HG03439 (cell line): ENCODE results near the gene RIPOR1.
A peak's percentile ranks its signal among the peaks of the same experiment; 100 is the strongest.
"Not testable (repeated sequence)": the region's sequence is repeated elsewhere in the genome, so short reads cannot be mapped to it uniquely, and the experiment has no call there.

ENCODE experiments used
- ATAC-seq: cut with Tn5 transposase; IDR thresholded peaks from one replicate; pipeline ENCODE4 v1.9.1; 2021; ENCODE audit warnings: mild to moderate bottlenecking, moderate library complexity; ENCODE audit not compliant: unreplicated experiment

Gene RIPOR1

GRCh38 chr16:67514382-67514828 lies 14.2 kb upstream of the RIPOR1 start:
- ATAC-seq, result no peak

GRCh38 chr16:67516296-67517154 lies 12.1 kb upstream of the RIPOR1 start:
- no peak for ATAC-seq

- no peak for ATAC-seq
Measured at GRCh38 chr16:67517155-67517445, 11.5 kb upstream of the RIPOR1 start.

- ATAC-seq, result no peak
Measured at GRCh38 chr16:67517661-67518423, 10.8 kb upstream of the RIPOR1 start.

- ATAC-seq, result no peak
Measured at GRCh38 chr16:67518676-67519075, 10.0 kb upstream of the RIPOR1 start.

GRCh38 chr16:67519242-67519641 lies 9.4 kb upstream of the RIPOR1 start:
- no peak for ATAC-seq

- peak; percentile 71 for ATAC-seq
Measured at GRCh38 chr16:67521095-67521804, 7.4 kb upstream of the RIPOR1 start.

- ATAC-seq, result no peak
Measured at GRCh38 chr16:67525176-67525860, 3.3 kb upstream of the RIPOR1 start.

GRCh38 chr16:67526149-67526791 lies 2.4 kb upstream of the RIPOR1 start:
- no peak for ATAC-seq

GRCh38 chr16:67528870-67529581 lies 397 bp downstream of the RIPOR1 start:
- ATAC-seq, result no peak

- no peak for ATAC-seq
Measured at GRCh38 chr16:67529582-67530012, 968 bp downstream of the RIPOR1 start.

- peak; percentile 42 for ATAC-seq
Measured at GRCh38 chr16:67530013-67530939, 1.6 kb downstream of the RIPOR1 start.

- no peak for ATAC-seq
Measured at GRCh38 chr16:67531247-67531646, 2.6 kb downstream of the RIPOR1 start.

- no peak for ATAC-seq
Measured at GRCh38 chr16:67533024-67533560, 4.5 kb downstream of the RIPOR1 start.

- not testable (repeated sequence) for ATAC-seq
Measured at GRCh38 chr16:67533987-67534386, 5.4 kb downstream of the RIPOR1 start.

- no peak for ATAC-seq
Measured at GRCh38 chr16:67534431-67534830, 5.8 kb downstream of the RIPOR1 start.

- ATAC-seq, result no peak
Measured at GRCh38 chr16:67535201-67535600, 6.6 kb downstream of the RIPOR1 start.

- ATAC-seq, result no peak
Measured at GRCh38 chr16:67537270-67537635, 8.6 kb downstream of the RIPOR1 start.
